Right atrium auricular region (tissue), 2 donors: ENCODE results near the gene TCF15. TPM values are rescaled to one million over a fixed set of nuclear protein-coding genes. Genes with fewer than 3 reads are reported as not detected.

Experiments
- DNase-seq: peaks from one replicate; pipeline ENCODE4 v3.0.0-alpha.2; 2019; ENCODE audit warnings: low spot score
- H3K27ac ChIP-seq, 2 donors: fragments of 200-600 bp; sonication (generic); 1 replicate in 1 of 2; 2 replicates in 1 of 2; pipeline ENCODE4 v1.5.1; 2016 to 2019
- H3K27me3 ChIP-seq, 2 donors: fragments of 200-600 bp; sonication (generic); one replicate each; pipeline versions ENCODE4 v1.5.1 to v1.6.0; 2017 to 2019
- H3K36me3 ChIP-seq: fragments of 200-600 bp; sonication (generic); one replicate; pipeline ENCODE4 v1.5.1; 2016
- H3K4me1 ChIP-seq, 2 donors: fragments of 200-600 bp; sonication (generic); one replicate each; pipeline versions ENCODE4 v1.5.1 to v1.6.0; 2017 to 2019
- H3K4me3 ChIP-seq, 2 donors: fragments of 200-600 bp; sonication (generic); 1 replicate in 1 of 2; 2 replicates in 1 of 2; pipeline ENCODE4 v1.5.1; 2017 to 2019; ENCODE audit warnings: mild to moderate bottlenecking in 1 of 2, moderate library complexity in 1 of 2
- H3K9me3 ChIP-seq, 2 donors: fragments of 200-600 bp; sonication (generic); one replicate each; pipeline ENCODE4 v1.5.1; 2019
- total RNA-seq, 2 donors: library from RNA; depleted of rRNA; stranded (reverse); fragments of >200 nt; gene quantifications; one replicate each; pipeline ENCODE4 v1.1.0, GENCODE V29; 2016
- TF ChIP-seq, protein P1 (sequence below), 2 donors: fragments of 200-600 bp; sonication (generic); IDR thresholded peaks; one replicate each; pipeline ENCODE4 v1.5.1; 2019; ENCODE audit warnings: antibody characterized with exemption in 2 of 2

Gene TCF15
- total RNA-seq, 2 donors from 2014 or later: 4.9 to 8.0 TPM

DNA sequence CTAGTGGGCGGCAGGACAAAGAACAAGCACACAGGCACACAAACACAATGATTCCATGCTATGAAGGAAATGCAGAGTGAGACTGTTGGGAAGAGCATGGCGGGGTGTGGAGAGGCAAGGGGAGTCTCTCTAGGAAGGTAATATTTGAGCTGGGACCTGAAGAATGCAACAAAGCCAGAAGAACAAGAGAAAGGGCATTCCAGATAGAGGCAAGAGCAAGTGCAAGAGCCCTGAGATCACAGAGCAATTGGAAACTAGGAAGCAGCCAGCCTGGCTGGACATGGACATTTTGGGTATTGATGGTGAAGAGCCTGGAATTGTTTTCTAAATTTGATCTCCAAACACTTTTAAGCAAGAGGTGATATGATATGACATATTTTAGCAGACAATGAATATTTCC, 27.4 kb upstream of the TCF15 start:
- no peaks in the 10 kb centered on the region for H3K27me3 ChIP-seq
- H3K36me3 ChIP-seq: no peaks in the 10 kb centered on the region
- no peaks in the 10 kb centered on the region for H3K9me3 ChIP-seq
- DNase-seq: no peak
- peaks cover 0 to 3% of the 10 kb centered on the region in 2 donors for H3K4me1 ChIP-seq
- TF ChIP-seq, protein P1, sequence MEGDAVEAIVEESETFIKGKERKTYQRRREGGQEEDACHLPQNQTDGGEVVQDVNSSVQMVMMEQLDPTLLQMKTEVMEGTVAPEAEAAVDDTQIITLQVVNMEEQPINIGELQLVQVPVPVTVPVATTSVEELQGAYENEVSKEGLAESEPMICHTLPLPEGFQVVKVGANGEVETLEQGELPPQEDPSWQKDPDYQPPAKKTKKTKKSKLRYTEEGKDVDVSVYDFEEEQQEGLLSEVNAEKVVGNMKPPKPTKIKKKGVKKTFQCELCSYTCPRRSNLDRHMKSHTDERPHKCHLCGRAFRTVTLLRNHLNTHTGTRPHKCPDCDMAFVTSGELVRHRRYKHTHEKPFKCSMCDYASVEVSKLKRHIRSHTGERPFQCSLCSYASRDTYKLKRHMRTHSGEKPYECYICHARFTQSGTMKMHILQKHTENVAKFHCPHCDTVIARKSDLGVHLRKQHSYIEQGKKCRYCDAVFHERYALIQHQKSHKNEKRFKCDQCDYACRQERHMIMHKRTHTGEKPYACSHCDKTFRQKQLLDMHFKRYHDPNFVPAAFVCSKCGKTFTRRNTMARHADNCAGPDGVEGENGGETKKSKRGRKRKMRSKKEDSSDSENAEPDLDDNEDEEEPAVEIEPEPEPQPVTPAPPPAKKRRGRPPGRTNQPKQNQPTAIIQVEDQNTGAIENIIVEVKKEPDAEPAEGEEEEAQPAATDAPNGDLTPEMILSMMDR (IDR thresholded peaks at IDR 0.05): no peak
- H3K4me3 ChIP-seq: no peak overlapping the region
- H3K27ac ChIP-seq: no peak overlapping the region

DNA sequence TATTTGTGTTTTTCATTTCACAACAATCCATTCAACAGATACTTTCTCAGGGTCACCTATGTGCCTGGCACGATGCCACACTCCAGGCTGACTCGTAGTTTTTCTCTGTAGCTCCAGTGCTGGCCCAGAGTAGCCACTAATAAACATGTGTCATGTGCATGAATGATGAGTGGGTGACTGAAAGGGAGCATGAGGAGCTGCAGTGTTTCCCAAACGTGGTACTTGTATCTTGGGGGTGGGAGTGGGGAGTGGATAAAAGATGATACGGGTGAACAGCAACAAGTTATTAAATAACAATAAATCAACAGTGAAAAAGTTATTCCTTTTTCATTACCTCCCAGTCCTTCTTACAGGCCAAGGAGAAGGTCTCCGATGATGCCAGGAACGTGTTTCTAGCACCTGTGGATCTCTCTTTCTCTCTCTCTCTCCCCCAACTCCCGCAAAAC, 25.8 kb upstream of the TCF15 start:
- Histone ChIP-seq H3K27me3 (no peaks in the 10 kb centered on the region), H3K27ac (no peak overlapping the region), H3K4me3 (no peak overlapping the region), H3K4me1 (no peaks in the 10 kb centered on the region), H3K36me3 (no peaks in the 10 kb centered on the region), H3K9me3 (no peaks in the 10 kb centered on the region)
- TF ChIP-seq, protein P1 (IDR thresholded peaks at IDR 0.05): no peak
- DNase-seq: no peak

DNA sequence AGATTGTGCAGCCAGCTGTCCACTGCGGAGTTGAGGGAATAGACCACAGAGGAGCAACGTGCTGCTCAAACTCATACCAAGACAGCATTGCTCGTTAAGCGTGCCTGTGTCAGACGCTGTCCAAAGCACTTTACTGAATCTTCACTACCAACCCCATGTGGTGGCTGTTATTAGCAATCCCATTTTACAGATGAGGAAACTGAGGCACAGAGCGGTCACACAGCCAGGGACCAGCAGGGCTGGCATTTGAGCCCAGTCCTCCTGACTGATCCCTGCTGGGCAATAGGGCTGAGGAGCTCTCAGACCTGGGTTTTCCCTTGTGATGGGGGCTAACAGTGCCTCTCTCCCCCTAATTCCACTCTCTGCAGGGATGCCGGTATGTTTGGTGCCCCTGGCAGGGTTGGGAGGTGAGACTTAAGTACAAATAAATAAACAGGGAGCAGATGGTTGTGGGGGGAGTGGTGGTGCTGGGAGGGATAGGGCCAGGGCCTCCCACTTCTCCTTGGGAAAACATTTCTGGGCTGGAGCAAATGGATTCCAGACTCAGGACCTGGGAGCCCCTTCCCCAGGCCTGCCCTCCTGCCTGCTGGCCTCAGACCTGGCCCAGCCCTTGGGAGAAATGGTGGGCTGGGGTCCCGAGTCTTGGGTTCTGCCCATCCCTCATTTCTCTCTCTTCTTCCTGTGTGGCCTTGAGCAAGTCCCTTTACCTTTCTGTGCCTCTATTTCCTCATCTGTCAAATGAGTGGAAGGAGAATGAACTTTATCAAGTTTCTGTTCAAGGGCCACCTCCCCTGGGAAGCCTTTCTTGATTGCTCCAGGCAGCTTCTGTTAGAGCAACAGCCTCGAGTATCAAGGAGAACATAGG, 25.2 kb upstream of the TCF15 start:
- no peak overlapping the region for H3K27ac ChIP-seq
- H3K4me1 ChIP-seq: no peaks in the 10 kb centered on the region
- no peaks in the 10 kb centered on the region for H3K9me3 ChIP-seq
- no peak for DNase-seq
- TF ChIP-seq, protein P1 (IDR thresholded peaks at IDR 0.05): no peak
- no peak overlapping the region for H3K4me3 ChIP-seq
- H3K27me3 ChIP-seq: no peaks in the 10 kb centered on the region
- no peaks in the 10 kb centered on the region for H3K36me3 ChIP-seq

DNA sequence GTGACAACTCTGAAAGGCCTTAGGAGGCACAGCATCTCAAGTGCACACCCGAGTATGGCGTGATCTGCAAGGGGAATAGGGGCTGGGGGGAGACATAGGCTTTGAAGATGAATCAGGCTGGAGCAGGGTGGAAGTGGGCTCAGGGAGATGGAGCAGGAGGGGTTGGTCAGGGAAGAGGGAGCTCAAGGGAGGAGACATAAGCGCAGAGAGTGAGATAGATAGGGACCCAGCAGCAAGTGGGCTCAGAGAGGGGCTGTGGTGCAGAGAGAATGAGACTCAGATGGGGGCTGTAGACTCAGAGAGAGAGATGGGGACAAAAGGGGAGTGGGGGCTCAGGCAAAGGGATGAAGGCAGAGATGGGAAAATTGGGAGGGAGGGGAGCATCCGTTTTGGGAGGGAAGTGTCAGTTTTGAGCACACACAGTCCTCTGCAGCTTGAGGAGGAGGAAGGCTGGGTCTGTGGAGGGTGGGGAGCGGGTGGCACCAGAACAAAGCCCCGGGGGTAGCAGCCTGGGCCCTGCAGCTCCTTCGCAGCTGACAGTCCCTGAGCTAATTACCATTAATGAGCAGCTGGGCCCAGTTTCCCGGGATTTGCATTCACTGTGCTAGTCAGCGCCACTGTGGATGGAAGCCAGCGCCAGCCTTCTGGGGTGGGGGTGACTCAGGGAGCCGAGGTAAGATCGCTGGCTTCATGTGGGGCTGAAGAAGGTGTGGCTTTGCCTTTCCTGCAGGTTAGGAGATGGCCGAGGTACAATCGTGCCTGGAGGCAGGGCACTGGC, 24.2 kb upstream of the TCF15 start:
- Histone ChIP-seq H3K4me1 (no peaks in the 10 kb centered on the region), H3K36me3 (no peaks in the 10 kb centered on the region), H3K9me3 (no peaks in the 10 kb centered on the region), H3K27ac (no peak overlapping the region), H3K27me3 (no peaks in the 10 kb centered on the region), H3K4me3 (no peak overlapping the region)
- TF ChIP-seq, protein P1 (IDR thresholded peaks at IDR 0.05): no peak
- no peak for DNase-seq

DNA sequence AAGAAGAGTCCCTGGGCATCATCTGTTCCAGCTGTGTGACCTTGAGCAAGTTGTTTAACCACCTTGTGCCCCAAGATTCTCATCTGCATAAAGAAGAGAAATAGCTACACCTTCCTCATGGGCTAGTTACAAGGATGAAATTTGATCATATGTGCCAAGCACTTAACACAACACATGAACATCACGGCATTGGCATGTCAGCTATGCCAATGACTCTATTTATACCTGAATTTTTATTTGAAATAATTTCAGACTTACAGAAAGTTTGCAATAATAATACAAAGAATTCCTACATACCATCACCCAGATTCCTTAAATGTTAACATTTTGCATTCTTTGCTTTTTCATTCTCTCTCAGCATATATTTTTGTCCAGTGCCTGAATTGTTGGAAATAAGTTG, 21.0 kb upstream of the TCF15 start:
- Histone ChIP-seq H3K27ac (no peak overlapping the region), H3K36me3 (no peaks in the 10 kb centered on the region), H3K4me1 (no peaks in the 10 kb centered on the region), H3K4me3 (no peak overlapping the region), H3K9me3 (no peaks in the 10 kb centered on the region), H3K27me3 (no peaks in the 10 kb centered on the region)
- DNase-seq: no peak
- TF ChIP-seq, protein P1 (IDR thresholded peaks at IDR 0.05): no peak
